Panc1 (cell line): ENCODE results near the gene ARSG.
"Not testable (repeated sequence)": the region's sequence is repeated elsewhere in the genome, so short reads cannot be mapped to it uniquely, and the experiment has no call there.

Experiments used
- CTCF ChIP-seq: fragments of 450-650 bp; IDR thresholded peaks from 2 replicates; pipeline ENCODE4 v1.5.1; 2017; ENCODE audit warnings: mild to moderate bottlenecking
- POLR2AphosphoS5 ChIP-seq: IDR thresholded peaks from 2 replicates; pipeline ENCODE4 v1.6.1; 2012; ENCODE audit warnings: mild to moderate bottlenecking, low read depth, low read length, moderate library complexity
- REST ChIP-seq, 2 experiments: IDR thresholded peaks; 2 replicates each; pipeline ENCODE4 v1.6.1; 2011 to 2012; ENCODE audit warnings: low read depth in 2 of 2, control low read depth in 1 of 2, low read length in 1 of 2, mild to moderate bottlenecking in 1 of 2, moderate library complexity in 1 of 2; ENCODE audit not compliant: insufficient read depth in 1 of 2
- SIN3A ChIP-seq: IDR thresholded peaks from 2 replicates; pipeline ENCODE4 v1.6.1; 2012; ENCODE audit warnings: low read depth, mild to moderate bottlenecking, low read length, moderate library complexity, borderline replicate concordance; ENCODE audit not compliant: insufficient read depth

- TF ChIP-seq CTCF; POLR2AphosphoS5; SIN3A; REST (IDR thresholded peaks at IDR 0.05; ENCODE audit: insufficient read depth in 1 of 2, low read depth in 2 of 2, low read length in 1 of 2): not testable (repeated sequence)
Measured at GRCh38 chr17:68309066-68309670, 17.9 kb downstream of the ARSG start.
